Keratinocyte (primary cell): Measurements from ENCODE around the gene TRPM3. TPM values are rescaled to one million over a fixed set of nuclear protein-coding genes. Genes with fewer than 3 reads are reported as not detected.
A peak's percentile ranks its signal among the peaks of the same experiment; 100 is the strongest.

ENCODE experiments used
- DNase-seq: peaks from one replicate; pipeline ENCODE4 v3.0.0-alpha.2; 2011; ENCODE audit warnings: low read depth, missing footprints, low spot score
- FAIRE-seq: peaks from 2 replicates; lab custom pipeline; 2011; peaks lifted over from hg19 to GRCh38; lab: Jason Lieb, UNC
- H2AFZ ChIP-seq: 2 replicates; pipeline ENCODE4 v1.6.0; 2012; ENCODE audit warnings: low read length, control low read depth, inconsistent platforms; ENCODE audit not compliant: control insufficient read depth
- H3K27ac ChIP-seq: 2 replicates; pipeline ENCODE4 v1.5.1; 2011; ENCODE audit warnings: low read length; ENCODE audit not compliant: control insufficient read depth, insufficient read depth
- H3K27me3 ChIP-seq: 3 replicates; pipeline ENCODE4 v1.6.0; 2011; ENCODE audit warnings: low read length; ENCODE audit not compliant: control insufficient read depth, insufficient read depth; ENCODE audit errors: extremely low read depth
- H3K36me3 ChIP-seq, 2 experiments: 2 replicates in 1 of 2; 3 replicates in 1 of 2; pipeline ENCODE4 v1.5.1; 2011; ENCODE audit warnings: low read length in 2 of 2, mild to moderate bottlenecking in 1 of 2; ENCODE audit not compliant: control insufficient read depth in 2 of 2, insufficient read depth in 2 of 2; ENCODE audit errors: extremely low read depth in 1 of 2
- H3K4me1 ChIP-seq: 3 replicates; pipeline ENCODE4 v1.5.1; 2011; ENCODE audit warnings: low read length; ENCODE audit not compliant: control insufficient read depth, insufficient read depth; ENCODE audit errors: extremely low read depth
- H3K4me2 ChIP-seq: 3 replicates; pipeline ENCODE4 v1.6.0; 2011; ENCODE audit warnings: low read depth, low read length; ENCODE audit not compliant: control insufficient read depth, insufficient read depth; ENCODE audit errors: extremely low read depth
- H3K4me3 ChIP-seq, 3 experiments: fragments of 200-600 bp in 1 of 3; sonication (generic) in 1 of 3; 2 replicates in 2 of 3; 3 replicates in 1 of 3; pipeline ENCODE4 v1.5.1; 2011 to 2016; ENCODE audit warnings: low read length in 3 of 3, mild to moderate bottlenecking in 3 of 3, control low read depth in 2 of 3, inconsistent platforms in 1 of 3, low read depth in 1 of 3, mixed read lengths in 1 of 3, mixed run types in 1 of 3, moderate library complexity in 1 of 3; ENCODE audit not compliant: control insufficient read depth in 2 of 3, insufficient read depth in 2 of 3; ENCODE audit errors: extremely low read depth in 1 of 3
- H3K79me2 ChIP-seq: 2 replicates; pipeline ENCODE4 v1.6.0; 2012; ENCODE audit warnings: low read length; ENCODE audit not compliant: control insufficient read depth, insufficient read depth
- H3K9ac ChIP-seq: 3 replicates; pipeline ENCODE4 v1.6.0; 2011; ENCODE audit warnings: low read length; ENCODE audit not compliant: control insufficient read depth, insufficient read depth; ENCODE audit errors: extremely low read depth
- H3K9me1 ChIP-seq: 3 replicates; pipeline ENCODE4 v1.6.0; 2011; ENCODE audit warnings: low read length; ENCODE audit not compliant: control insufficient read depth, insufficient read depth; ENCODE audit errors: extremely low read depth
- H3K9me3 ChIP-seq: 2 replicates; pipeline ENCODE4 v1.5.1; 2012; ENCODE audit warnings: low read depth, low read length; ENCODE audit not compliant: control insufficient read depth
- H4K20me1 ChIP-seq: 3 replicates; pipeline ENCODE4 v1.6.0; 2011; ENCODE audit warnings: low read length; ENCODE audit not compliant: control insufficient read depth, insufficient read depth; ENCODE audit errors: extremely low read depth
- CTCF ChIP-seq, 3 experiments: IDR thresholded peaks in 1 of 3; conservative IDR thresholded peaks in 1 of 3; optimal IDR thresholded peaks in 1 of 3; 2 replicates in 2 of 3; 3 replicates in 1 of 3; pipeline versions ENCODE3 to v1.5.1; 2011; ENCODE audit warnings: low read length in 3 of 3, mild to moderate bottlenecking in 3 of 3, moderate library complexity in 2 of 3, control low read depth in 1 of 3, inconsistent platforms in 1 of 3; ENCODE audit not compliant: insufficient read depth in 2 of 3; ENCODE audit errors: extremely low read depth in 1 of 3
- EZH2 ChIP-seq: IDR thresholded peaks from one replicate; pipeline ENCODE4 v1.6.1; 2012; ENCODE audit warnings: inconsistent platforms, mild to moderate bottlenecking, low read length, moderate library complexity
- dilution Hi-C: fragments of 300-500 bp; cut with MboI; formaldehyde crosslinking; loops from one replicate; pipeline ENCODE4 v1.7.0; 2020; ENCODE audit warnings: low sequenced_read_pairs; ENCODE audit not compliant: extremely low pct_ligation_motif_present
- polyA plus RNA-seq, 5 experiments: library from polyadenylated mRNA; depleted of rRNA in 3 of 5; stranded (reverse) in 3 of 5; stranded (forward) in 1 of 5; unstranded in 1 of 5; fragments of >200 nt; gene quantifications; 1 replicate in 1 of 5; 2 replicates in 3 of 5; 3 replicates in 1 of 5; pipeline versions ENCODE4 v1.2.1 to v1.2.3, GENCODE V29; 2011 to 2012; ENCODE audit warnings: missing spikeins in 2 of 5, low read depth in 1 of 5, low replicate concordance in 1 of 5

The TRPM3 gene
- polyA plus RNA-seq, 1 donor (not counting 4 experiments of a cell fraction or from before 2014, with no cell fraction given): 0.03 TPM

- Histone ChIP-seq H2AFZ (no peak overlapping the region), H3K36me3 (no peaks in the 10 kb centered on the region), H3K9me3 (no peaks in the 10 kb centered on the region), H3K9ac (no peak overlapping the region), H3K9me1 (no peaks in the 10 kb centered on the region), H3K4me3 (no peak overlapping the region), H3K79me2 (no peaks in the 10 kb centered on the region), H3K4me2 (no peak overlapping the region), H4K20me1 (no peaks in the 10 kb centered on the region), H3K27ac (no peak overlapping the region), H3K27me3 (peaks cover 4% of the 10 kb centered on the region), H3K4me1 (peaks cover 8% of the 10 kb centered on the region)
- no peak for TF ChIP-seq CTCF (optimal IDR thresholded peaks at IDR 0.05 in 1 of 3, IDR thresholded peaks at IDR 0.05 in 1 of 3, conservative IDR thresholded peaks at IDR 0.05 in 1 of 3; ENCODE audit: extremely low read depth in 1 of 3, insufficient read depth in 2 of 3, low read length in 3 of 3)
- FAIRE-seq (peak; percentile 61), DNase-seq (no peak)
- dilution Hi-C loops: no loop called here
Observed at GRCh38 chr9:70587201-70587600, 534.2 kb downstream of the TRPM3 start.

GRCh38 chr9:70586476-70586875 lies 534.9 kb downstream of the TRPM3 start:
- DNase-seq (no peak), FAIRE-seq (no peak)
- Histone ChIP-seq H3K4me2 (no peak overlapping the region), H3K9me3 (no peaks in the 10 kb centered on the region), H3K4me3 (no peak overlapping the region), H3K27me3 (peaks cover 4% of the 10 kb centered on the region), H3K79me2 (no peaks in the 10 kb centered on the region), H2AFZ (no peak overlapping the region), H3K4me1 (peaks cover 8% of the 10 kb centered on the region), H3K9ac (no peak overlapping the region), H3K36me3 (no peaks in the 10 kb centered on the region), H3K9me1 (no peaks in the 10 kb centered on the region), H3K27ac (no peak overlapping the region), H4K20me1 (no peaks in the 10 kb centered on the region)
- TF ChIP-seq CTCF (optimal IDR thresholded peaks at IDR 0.05 in 1 of 3, IDR thresholded peaks at IDR 0.05 in 1 of 3, conservative IDR thresholded peaks at IDR 0.05 in 1 of 3; ENCODE audit: extremely low read depth in 1 of 3, insufficient read depth in 2 of 3, low read length in 3 of 3) (no peak), EZH2 (no peak)
- dilution Hi-C loops: no loop called here
